HepG2 (cell line): ENCODE measurements around the gene FMO1. TPM values are rescaled to one million over a fixed set of nuclear protein-coding genes. Genes with fewer than 3 reads are reported as not detected.

Source experiments
- ATAC-seq: fragments of 200-7000 bp; cut with Tn5 transposase; 3 replicates; pipeline ENCODE4 v1.9.1; 2020; ENCODE audit warnings: mild to moderate bottlenecking, moderate library complexity
- BruUV-seq: library from RNA; stranded (reverse); fragments of 400-500 nt; replicated peaks from 2 replicates; lab custom pipeline; 2021; lab: Mats Ljungman, UMichigan
- CTCF ChIA-PET: fragments of 300-600 bp; formaldehyde crosslinking; extraction: SDS; loops from one replicate; lab custom pipeline; 2021; ENCODE audit warnings: low total read pairs, inconsistent platforms, low intra/inter-chr PET ratio; lab: Yijun Ruan, JAX
- POLR2A ChIA-PET: fragments of 350-600 bp; sonication (Branson Sonifier 250); formaldehyde crosslinking; loops from one replicate; lab custom pipeline; 2020; ENCODE audit warnings: antibody characterized with exemption, inconsistent platforms; lab: Yijun Ruan, JAX
- DNase-seq: peaks from one replicate; pipeline ENCODE4 v3.0.0-alpha.2; 2015; ENCODE audit warnings: low spot score
- FAIRE-seq: peaks from 3 replicates; lab custom pipeline; 2011; peaks lifted over from hg19 to GRCh38; lab: Jason Lieb, UNC
- H2AFZ ChIP-seq: one replicate; pipeline ENCODE4 v1.6.1; 2011; ENCODE audit warnings: low read length, inconsistent platforms
- H3K27ac ChIP-seq: fragments of 300-600 bp; 3 replicates; pipeline ENCODE4 v1.8.0; 2011; ENCODE audit warnings: mixed run types, mild to moderate bottlenecking, mixed read lengths, low read length, inconsistent platforms; ENCODE audit not compliant: insufficient read depth; ENCODE audit errors: extremely low read length
- H3K27me3 ChIP-seq, 2 experiments: fragments of 200-600 bp in 1 of 2; 2 replicates in 1 of 2; 3 replicates in 1 of 2; pipeline versions ENCODE4 v1.6.0 to v1.8.0; 2011; ENCODE audit warnings: low read length in 2 of 2, mild to moderate bottlenecking in 2 of 2, moderate library complexity in 2 of 2, inconsistent platforms in 1 of 2; ENCODE audit not compliant: insufficient read depth in 2 of 2, control insufficient read depth in 1 of 2
- H3K36me3 ChIP-seq, 2 experiments: fragments of 200-600 bp in 1 of 2; replicated peaks in 1 of 2; 2 replicates in 1 of 2; 3 replicates in 1 of 2; pipeline versions ENCODE4 v1.5.1 to v1.8.0; 2011; ENCODE audit warnings: low read length in 2 of 2, inconsistent platforms in 1 of 2; ENCODE audit not compliant: insufficient read depth in 2 of 2, control insufficient read depth in 1 of 2
- H3K4me1 ChIP-seq: 2 replicates; pipeline ENCODE4 v1.5.1; 2012; ENCODE audit warnings: low read length, inconsistent platforms; ENCODE audit not compliant: insufficient read depth
- H3K4me2 ChIP-seq: 2 replicates; pipeline ENCODE4 v1.6.0; 2011; ENCODE audit warnings: low read depth, low read length, inconsistent platforms
- H3K4me3 ChIP-seq, 3 experiments: fragments of 200-600 bp in 1 of 3; sonication (generic), shearing (Covaris generic) in 1 of 3; replicated peaks in 1 of 3; 2 replicates each; pipeline ENCODE4 v1.5.1; 2011 to 2016; ENCODE audit warnings: low read length in 3 of 3, inconsistent platforms in 2 of 3, low read depth in 2 of 3, mild to moderate bottlenecking in 2 of 3, control low read depth in 1 of 3, mixed read lengths in 1 of 3; ENCODE audit not compliant: insufficient read depth in 1 of 3
- H3K79me2 ChIP-seq: one replicate; pipeline ENCODE4 v1.6.1; 2011; ENCODE audit warnings: low read length, inconsistent platforms; ENCODE audit not compliant: insufficient read depth
- H3K9ac ChIP-seq: 2 replicates; pipeline ENCODE4 v1.6.0; 2011; ENCODE audit warnings: mild to moderate bottlenecking, low read depth, low read length, inconsistent platforms; ENCODE audit not compliant: insufficient read depth
- H3K9me3 ChIP-seq: 2 replicates; pipeline ENCODE4 v1.5.1; 2012; ENCODE audit warnings: mild to moderate bottlenecking, low read length
- H4K20me1 ChIP-seq: 2 replicates; pipeline ENCODE4 v1.6.0; 2011; ENCODE audit warnings: inconsistent platforms, mild to moderate bottlenecking, low read length, moderate library complexity; ENCODE audit not compliant: insufficient read depth
- ARHGAP35 ChIP-seq: sonication (generic); formaldehyde crosslinking; IDR thresholded peaks from 2 replicates; pipeline ENCODE4 v1.9.0; 2022; ENCODE audit warnings: mild to moderate bottlenecking, inconsistent platforms, moderate library complexity, missing genetic modification reagents, borderline replicate concordance
- ARNT ChIP-seq: fragments of 450-650 bp; IDR thresholded peaks from 2 replicates; pipeline ENCODE4 v1.6.1; 2017
- CHCHD3 ChIP-seq: sonication (generic); formaldehyde crosslinking; IDR thresholded peaks from 2 replicates; pipeline ENCODE4 v1.8.0; 2022; ENCODE audit warnings: mild to moderate bottlenecking, missing genetic modification reagents, moderate library complexity
- IRF9 ChIP-seq: sonication (generic); formaldehyde crosslinking; IDR thresholded peaks from 2 replicates; pipeline ENCODE4 v1.8.0; 2022; ENCODE audit warnings: missing genetic modification reagents, mild to moderate bottlenecking, borderline replicate concordance
- MEIS2 ChIP-seq: sonication (generic); formaldehyde crosslinking; IDR thresholded peaks from 2 replicates; pipeline ENCODE4 v1.9.0; 2021; ENCODE audit warnings: mild to moderate bottlenecking, missing genetic modification reagents
- MLXIP ChIP-seq: sonication (generic); formaldehyde crosslinking; IDR thresholded peaks from 2 replicates; pipeline ENCODE4 v1.9.0; 2021; ENCODE audit warnings: missing genetic modification reagents, borderline replicate concordance
- MYPOP ChIP-seq: sonication (generic); formaldehyde crosslinking; IDR thresholded peaks from 2 replicates; pipeline ENCODE4 v1.8.1; 2023; ENCODE audit warnings: mild to moderate bottlenecking, moderate library complexity, missing genetic modification reagents
- RAD21 ChIP-seq: fragments of 450-650 bp; formaldehyde crosslinking; IDR thresholded peaks from 2 replicates; pipeline ENCODE4 v1.5.0; 2020; ENCODE audit warnings: mild to moderate bottlenecking
- SALL2 ChIP-seq: sonication (generic); formaldehyde crosslinking; IDR thresholded peaks from 2 replicates; pipeline ENCODE4 v1.8.1; 2023; ENCODE audit warnings: mild to moderate bottlenecking, missing genetic modification reagents, inconsistent platforms
- ZBTB2 ChIP-seq: sonication (generic); formaldehyde crosslinking; IDR thresholded peaks from 2 replicates; pipeline ENCODE4 v1.8.0; 2022; ENCODE audit warnings: low read depth, missing genetic modification reagents
- ZBTB33 ChIP-seq: sonication (generic); formaldehyde crosslinking; IDR thresholded peaks from 2 replicates; pipeline ENCODE4 v1.4.0; 2020; ENCODE audit warnings: missing genetic modification reagents
- ZFP36 ChIP-seq: fragments of 150-350 bp; IDR thresholded peaks from 2 replicates; pipeline ENCODE4 v1.6.1; 2018; ENCODE audit warnings: borderline replicate concordance, low read length, low read depth; ENCODE audit not compliant: partially characterized antibody
- ZFY ChIP-seq: sonication (generic); formaldehyde crosslinking; IDR thresholded peaks from 2 replicates; pipeline ENCODE4 v1.4.0; 2020; ENCODE audit warnings: missing genetic modification reagents
- ZNF451 ChIP-seq: sonication (generic); formaldehyde crosslinking; IDR thresholded peaks from 2 replicates; pipeline ENCODE4 v1.5.0; 2020; ENCODE audit warnings: mild to moderate bottlenecking, missing genetic modification reagents
- ZNF800 ChIP-seq: sonication (generic); formaldehyde crosslinking; IDR thresholded peaks from 2 replicates; pipeline ENCODE4 v1.4.0; 2020; ENCODE audit warnings: missing genetic modification reagents
- WGBS: methylation state at CpG from one replicate; pipeline ENCODE4 v1.1.6; 2017; ENCODE audit warnings: low lambda C conversion rate; 5-methylcytosine and 5-hydroxymethylcytosine counted together
- in situ Hi-C: cut with HindIII; loops from 2 replicates; pipeline ENCODE4 v1.10.0; 2017; ENCODE audit warnings: low pct_unique_long_range_greater_than_20kb; ENCODE audit not compliant: extremely low pct_ligation_motif_present
- intact Hi-C: fragments of 100-400 bp; cut with micrococcal nuclease; formaldehyde crosslinking; loops from one replicate; pipeline ENCODE4 v1.10.0; 2022; ENCODE audit not compliant: unreplicated experiment
- polyA plus RNA-seq, 8 experiments: library from polyadenylated mRNA; depleted of rRNA in 3 of 8; stranded (reverse) in 7 of 8; unstranded in 1 of 8; fragments of >200 nt; fragmentation: Illumina TruSeq in 4 of 8; extraction: Trizol in 4 of 8; gene quantifications; 2 replicates each; pipeline versions ENCODE4 v1.2.1 to v1.2.3, GENCODE V29; 2011 to 2016; ENCODE audit warnings: low read depth in 4 of 8, missing spikeins in 1 of 8, mixed read lengths in 1 of 8; ENCODE audit not compliant: insufficient read depth in 1 of 8
- total RNA-seq, 5 experiments: library from RNA; depleted of rRNA; stranded (reverse); fragments of >200 nt; fragmentation: Illumina TruSeq; extraction: Trizol; gene quantifications; 2 replicates each; pipeline ENCODE4 v1.2.3, GENCODE V29; 2016; ENCODE audit warnings: low read depth in 1 of 5

FMO1 gene
- total and polyA plus RNA-seq, 2 of the 13 experiments (the other 11 are each of a cell fraction or from before 2014, with no cell fraction given), result not detected

GRCh38 chr1:171277534-171277933 is 29.2 kb downstream of the FMO1 start:
- no peak overlapping the region for H3K9ac ChIP-seq
- intact Hi-C loops (no loop called here), in situ Hi-C loops (no loop called here)
- ATAC-seq, result no peak
- H2AFZ ChIP-seq, result no peak overlapping the region
- no TSS peak for BruUV-seq
- H3K9me3 ChIP-seq, result no peaks in the 10 kb centered on the region
- POLR2A ChIA-PET, result no interaction called here
- no peaks in the 10 kb centered on the region; a peak in 1 of 5 replicates for H3K27me3 ChIP-seq
- no peaks in the 10 kb centered on the region for H3K4me1 ChIP-seq
- H3K36me3 ChIP-seq, result no peaks in the 10 kb centered on the region
- WGBS, result 0% methylated on average over 2 of the region's 2 CpGs
- no peak overlapping the region for H3K27ac ChIP-seq
- H3K4me3 ChIP-seq, result no peak overlapping the region
- no peaks in the 10 kb centered on the region for H3K79me2 ChIP-seq
- H3K4me2 ChIP-seq, result no peak overlapping the region
- DNase-seq, result no peak
- CTCF ChIA-PET, result no interaction called here
- FAIRE-seq, result no peak
- H4K20me1 ChIP-seq, result no peaks in the 10 kb centered on the region
- TF ChIP-seq CHCHD3 (CRISPR knock-in tag) (no peak), RAD21 (CRISPR knock-in tag) (no peak), ZBTB33 (CRISPR knock-in tag) (no peak), MEIS2 (CRISPR knock-in tag) (no peak), ZFP36 (no peak), MYPOP (CRISPR knock-in tag) (no peak), ZFY (CRISPR knock-in tag) (no peak), SALL2 (CRISPR knock-in tag) (no peak), MLXIP (CRISPR knock-in tag) (no peak), ARHGAP35 (CRISPR knock-in tag) (no peak), ZNF800 (CRISPR knock-in tag) (no peak), ZNF451 (CRISPR knock-in tag) (no peak), ARNT (no peak), IRF9 (CRISPR knock-in tag) (no peak), ZBTB2 (CRISPR knock-in tag) (no peak)
